Measurements from ENCODE around the gene ZG16. TPM values are rescaled to one million over a fixed set of nuclear protein-coding genes. Genes with fewer than 3 reads are reported as not detected.
A peak's percentile ranks its signal among the peaks of the same experiment; 100 is the strongest.

ZG16 gene
- total and polyA plus RNA-seq, 9 of the 15 experiments (the other 6 are each of a cell fraction or from before 2014, with no cell fraction given), result 0.04 TPM; not detected in 8

DNA sequence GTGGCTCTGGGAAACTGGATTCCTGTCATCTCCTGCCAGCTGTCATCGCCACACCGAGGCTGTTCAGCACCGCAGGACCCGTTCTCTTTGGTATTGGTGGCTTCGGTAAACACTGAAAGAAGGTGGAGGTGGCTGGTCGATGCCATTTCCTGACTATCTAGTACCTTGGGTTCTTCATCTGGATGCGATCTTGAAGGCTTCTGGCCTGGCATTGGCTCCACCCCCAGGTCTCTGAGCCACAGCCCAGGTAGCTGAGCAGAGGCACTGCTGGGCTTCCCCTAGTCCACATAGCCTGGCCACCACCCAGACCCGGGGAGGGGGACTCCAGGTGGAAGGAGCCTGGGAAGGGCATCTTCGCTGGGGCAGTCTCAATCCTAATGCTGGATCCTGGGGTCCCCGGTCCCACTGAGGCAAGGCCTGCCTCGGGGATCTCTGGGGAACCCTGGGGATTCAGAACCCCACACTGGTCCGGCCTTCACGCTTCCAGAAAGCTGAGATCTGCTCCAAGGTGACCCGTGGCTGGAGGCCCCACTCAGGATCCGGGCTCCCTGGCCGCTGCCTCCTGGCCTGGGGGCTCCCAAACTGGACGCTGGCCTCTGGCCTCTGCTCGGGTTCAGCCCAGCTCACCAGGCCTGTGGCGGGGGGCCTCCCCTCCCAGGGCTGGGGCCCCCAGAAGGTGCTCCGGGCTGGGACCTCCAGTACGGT, 34.1 kb upstream of the ZG16 start (continued):
- TF ChIP-seq CBX8 (IDR thresholded peaks at IDR 0.05; ENCODE audit: borderline replicate concordance, extremely low read depth, low read depth, low read length, poor library complexity, severe bottlenecking) (no peak), CHD2 (IDR thresholded peaks at IDR 0.05; ENCODE audit: low read depth, low read length) (no peak)

DNA sequence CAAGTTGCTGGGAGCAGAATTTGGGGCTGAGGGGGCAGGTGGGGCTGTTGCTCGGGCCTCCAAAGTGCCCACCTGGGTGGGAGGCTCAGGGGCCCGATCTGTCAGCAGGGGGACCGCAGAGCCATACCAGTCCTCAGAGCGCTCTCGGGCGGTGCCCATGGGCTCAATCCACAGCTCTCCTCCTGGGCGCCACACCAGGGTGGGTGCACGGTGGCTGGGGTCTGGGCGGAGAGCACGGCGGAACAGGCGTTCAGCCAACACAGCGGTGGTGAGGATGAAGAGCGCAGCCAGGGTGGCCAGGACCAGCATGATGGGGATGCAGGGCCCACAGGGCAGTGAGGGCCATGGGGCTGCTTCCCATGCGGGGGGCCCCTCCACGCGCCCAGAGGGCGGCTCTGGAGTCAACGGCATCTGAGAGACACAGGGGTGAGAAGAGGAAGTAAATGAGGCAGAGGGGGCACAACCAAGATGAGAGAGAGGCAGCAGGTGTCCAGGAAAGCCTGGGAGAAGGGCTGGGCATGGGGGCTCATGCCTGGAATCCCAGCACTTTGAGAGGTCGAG, 33.4 kb upstream of the ZG16 start:
- intact Hi-C loops (cut with micrococcal nuclease) (no loop called here), in situ Hi-C loops (cut with MboI) (no loop called here)
- H3K9ac ChIP-seq (ENCODE audit: insufficient read depth in 1 of 2, low read depth in 2 of 2, low read length in 2 of 2), result peak overlapping the region in 1 of 2 experiments; percentile 35; a peak in 2 of 4 replicates
- no TSS peak for BruUV-seq (replicated peaks)
- H3K4me3 ChIP-seq, result no peak overlapping the region
- TF ChIP-seq ZNF717 (CRISPR knock-in tag; IDR thresholded peaks at IDR 0.05) (no peak), KDM1A (IDR thresholded peaks at IDR 0.05) (no peak), MTA1 (IDR thresholded peaks at IDR 0.05; ENCODE audit: borderline replicate concordance) (no peak), ZFP30 (CRISPR knock-in tag; IDR thresholded peaks at IDR 0.05; ENCODE audit: borderline replicate concordance) (no peak)
- TF ChIP-seq, protein P1, sequence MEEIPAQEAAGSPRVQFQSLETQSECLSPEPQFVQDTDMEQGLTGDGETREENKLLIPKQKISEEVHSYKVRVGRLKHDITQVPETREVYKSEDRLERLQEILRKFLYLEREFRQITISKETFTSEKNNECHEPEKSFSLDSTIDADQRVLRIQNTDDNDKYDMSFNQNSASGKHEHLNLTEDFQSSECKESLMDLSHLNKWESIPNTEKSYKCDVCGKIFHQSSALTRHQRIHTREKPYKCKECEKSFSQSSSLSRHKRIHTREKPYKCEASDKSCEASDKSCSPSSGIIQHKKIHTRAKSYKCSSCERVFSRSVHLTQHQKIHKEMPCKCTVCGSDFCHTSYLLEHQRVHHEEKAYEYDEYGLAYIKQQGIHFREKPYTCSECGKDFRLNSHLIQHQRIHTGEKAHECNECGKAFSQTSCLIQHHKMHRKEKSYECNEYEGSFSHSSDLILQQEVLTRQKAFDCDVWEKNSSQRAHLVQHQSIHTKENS (CRISPR knock-in tag; IDR thresholded peaks at IDR 0.05), result no peak
- H3K79me2 ChIP-seq (ENCODE audit: control insufficient read depth, insufficient read depth, low read length), result no peaks in the 10 kb centered on the region
- POLR2A ChIA-PET, result no interaction called here
- H4K20me1 ChIP-seq (replicated peaks; ENCODE audit: control insufficient read depth, insufficient read depth, low read length), result no peaks in the 10 kb centered on the region
- H3K27me3 ChIP-seq (ENCODE audit: control insufficient read depth in 2 of 2, insufficient read depth in 2 of 2, low read length in 2 of 2), result no peaks in the 10 kb centered on the region
- H3K9me1 ChIP-seq (ENCODE audit: control insufficient read depth, insufficient read depth, low read length), result no peaks in the 10 kb centered on the region
- no peak overlapping the region for H3K4me2 ChIP-seq (ENCODE audit: insufficient read depth, low read length)
- no peak for DNase-seq (ENCODE audit: extremely low read depth in 1 of 4, low spot score in 3 of 4)
- FAIRE-seq, result no peak
- no peak overlapping the region for H2AFZ ChIP-seq (ENCODE audit: low read depth, low read length)
- ATAC-seq, result no peak
- H3K9me3 ChIP-seq (replicated peaks; ENCODE audit: control insufficient read depth, insufficient read depth, low read depth, low read length), result 0 out of 2 replicates have a peak, but pooled peaks cover 2% of the 10 kb centered on the region
- peaks cover 0 to 18% of the 10 kb centered on the region in 2 experiments; a peak in 4 of 5 replicates for H3K4me1 ChIP-seq (replicated peaks in 1 of 2; ENCODE audit: control insufficient read depth in 2 of 2, insufficient read depth in 2 of 2, low read length in 2 of 2)
- no peak overlapping the region for H3K27ac ChIP-seq (ENCODE audit: extremely low read depth, low read depth, low read length)
- no peaks in the 10 kb centered on the region for H3K36me3 ChIP-seq (ENCODE audit: control insufficient read depth, insufficient read depth, low read length)
- CTCF ChIA-PET (ENCODE audit: low intra/inter-chr PET ratio), result no interaction called here
- WGBS (ENCODE audit: insufficient coverage, low coverage, missing lambda C conversion rate), result 62% methylated on average over 19 of the region's 20 CpGs
